Adrenal gland (tissue), 5 donors: ENCODE results near the gene CALCOCO2.

Experiments used
- POLR2A ChIP-seq, 2 donors: fragments of 450-650 bp; IDR thresholded peaks; one replicate each; pipeline ENCODE4 v1.6.1; 2017; ENCODE audit warnings: antibody characterized with exemption in 2 of 2, mild to moderate bottlenecking in 2 of 2, moderate library complexity in 1 of 2
- TF ChIP-seq, protein P1 (sequence below), 6 experiments: fragments of 450-650 bp in 4 of 6; fragments of 200-600 bp in 2 of 6; sonication (generic) in 1 of 6; IDR thresholded peaks; 1 replicate in 5 of 6; 2 replicates in 1 of 6; pipeline versions ENCODE4 v1.5.1 to v1.8.0; 2016 to 2021; ENCODE audit warnings: antibody characterized with exemption in 6 of 6, mild to moderate bottlenecking in 2 of 6, moderate library complexity in 1 of 6
- donor health status: DM: no; HTN: no; CAD: no.

- no peak for TF ChIP-seq POLR2A (IDR thresholded peaks at IDR 0.05)
- TF ChIP-seq, protein P1, sequence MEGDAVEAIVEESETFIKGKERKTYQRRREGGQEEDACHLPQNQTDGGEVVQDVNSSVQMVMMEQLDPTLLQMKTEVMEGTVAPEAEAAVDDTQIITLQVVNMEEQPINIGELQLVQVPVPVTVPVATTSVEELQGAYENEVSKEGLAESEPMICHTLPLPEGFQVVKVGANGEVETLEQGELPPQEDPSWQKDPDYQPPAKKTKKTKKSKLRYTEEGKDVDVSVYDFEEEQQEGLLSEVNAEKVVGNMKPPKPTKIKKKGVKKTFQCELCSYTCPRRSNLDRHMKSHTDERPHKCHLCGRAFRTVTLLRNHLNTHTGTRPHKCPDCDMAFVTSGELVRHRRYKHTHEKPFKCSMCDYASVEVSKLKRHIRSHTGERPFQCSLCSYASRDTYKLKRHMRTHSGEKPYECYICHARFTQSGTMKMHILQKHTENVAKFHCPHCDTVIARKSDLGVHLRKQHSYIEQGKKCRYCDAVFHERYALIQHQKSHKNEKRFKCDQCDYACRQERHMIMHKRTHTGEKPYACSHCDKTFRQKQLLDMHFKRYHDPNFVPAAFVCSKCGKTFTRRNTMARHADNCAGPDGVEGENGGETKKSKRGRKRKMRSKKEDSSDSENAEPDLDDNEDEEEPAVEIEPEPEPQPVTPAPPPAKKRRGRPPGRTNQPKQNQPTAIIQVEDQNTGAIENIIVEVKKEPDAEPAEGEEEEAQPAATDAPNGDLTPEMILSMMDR (IDR thresholded peaks at IDR 0.05): no peak
These were observed 21.7 kb upstream of the CALCOCO2 start for GRCh38 chr17:48809182-48809581.
